GM19239 (cell line): ENCODE measurements around the gene PAN2.
"Not testable (repeated sequence)": the region's sequence is repeated elsewhere in the genome, so short reads cannot be mapped to it uniquely, and the experiment has no call there.

Experiments used
- DNase-seq: peaks from one replicate; pipeline ENCODE4 v3.0.0; 2011; ENCODE audit warnings: low spot score; ENCODE audit not compliant: insufficient read length
- FAIRE-seq: peaks from 2 replicates; lab custom pipeline; 2011; peaks lifted over from hg19 to GRCh38; lab: Jason Lieb, UNC

Gene PAN2

GRCh38 chr12:56278905-56279304 lies 54.9 kb downstream of the PAN2 start:
- DNase-seq (no peak), FAIRE-seq (no peak)

- FAIRE-seq, result no peak
- no peak for DNase-seq
Observed at GRCh38 chr12:56274299-56274698, 59.5 kb downstream of the PAN2 start.

GRCh38 chr12:56272468-56272867 lies 61.3 kb downstream of the PAN2 start:
- DNase-seq, FAIRE-seq: not testable (repeated sequence)

- DNase-seq (no peak), FAIRE-seq (no peak)
Observed at GRCh38 chr12:56271031-56271430, 62.8 kb downstream of the PAN2 start.

GRCh38 chr12:56267443-56268071 lies 66.2 kb downstream of the PAN2 start:
- no peak for DNase-seq
- no peak for FAIRE-seq

GRCh38 chr12:56266693-56267442 lies 66.9 kb downstream of the PAN2 start, which contains the start of gene COQ10A:
Gene COQ10A, plus strand, starts transcription at chr12:56266942. Its CDS starts 177 bp downstream, at chr12:56267119.
- peak; percentile 78 for FAIRE-seq

More at GRCh38 chr12:56266693-56267442, 66.9 kb downstream of the PAN2 start, which contains the start of gene COQ10A:
- DNase-seq, result peak; percentile 90
